ENCODE results near the gene PMEPA1.

Gene PMEPA1

GRCh38 chr20:57709823-57710799, at the start of gene PMEPA1:
Gene PMEPA1 (minus strand): TSS chr20:57710015. CDS start chr20:57709582, 433 bp downstream.
- DNase-seq (ENCODE audit: low read depth) = peak; percentile 93

GRCh38 chr20:57757767-57758166, 48.0 kb upstream of the PMEPA1 start:
- no peak for DNase-seq (ENCODE audit: low read depth)

- DNase-seq (ENCODE audit: low read depth) = no peak
These were observed 47.1 kb upstream of the PMEPA1 start for GRCh38 chr20:57756921-57757320.

GRCh38 chr20:57756213-57756612, 46.4 kb upstream of the PMEPA1 start:
- DNase-seq (ENCODE audit: low read depth) = no peak

GRCh38 chr20:57755609-57756008, 45.8 kb upstream of the PMEPA1 start:
- no peak for DNase-seq (ENCODE audit: low read depth)

- DNase-seq (ENCODE audit: low read depth) = no peak
These were observed 44.4 kb upstream of the PMEPA1 start for GRCh38 chr20:57754190-57754589.

- DNase-seq (ENCODE audit: low read depth) = no peak
These were observed 43.7 kb upstream of the PMEPA1 start for GRCh38 chr20:57753332-57754164.

- no peak for DNase-seq (ENCODE audit: low read depth)
These were observed 41.6 kb upstream of the PMEPA1 start for GRCh38 chr20:57751411-57751810.

- DNase-seq (ENCODE audit: low read depth) = no peak
These were observed 40.1 kb upstream of the PMEPA1 start for GRCh38 chr20:57749869-57750268.

GRCh38 chr20:57749131-57749690, 39.4 kb upstream of the PMEPA1 start:
- DNase-seq (ENCODE audit: low read depth) = no peak

GRCh38 chr20:57748601-57749130, 38.9 kb upstream of the PMEPA1 start:
- DNase-seq (ENCODE audit: low read depth) = peak; percentile 29

- no peak for DNase-seq (ENCODE audit: low read depth)
These were observed 38.2 kb upstream of the PMEPA1 start for GRCh38 chr20:57747861-57748481.

- DNase-seq (ENCODE audit: low read depth) = no peak
These were observed 37.1 kb upstream of the PMEPA1 start for GRCh38 chr20:57746832-57747404.

- DNase-seq (ENCODE audit: low read depth) = no peak
These were observed 36.4 kb upstream of the PMEPA1 start for GRCh38 chr20:57746201-57746600.

GRCh38 chr20:57744206-57744605, 34.4 kb upstream of the PMEPA1 start:
- no peak for DNase-seq (ENCODE audit: low read depth)

- DNase-seq (ENCODE audit: low read depth) = no peak
These were observed 33.8 kb upstream of the PMEPA1 start for GRCh38 chr20:57743450-57744095.

- DNase-seq (ENCODE audit: low read depth) = no peak
These were observed 32.8 kb upstream of the PMEPA1 start for GRCh38 chr20:57742507-57743181.

- no peak for DNase-seq (ENCODE audit: low read depth)
These were observed 28.7 kb upstream of the PMEPA1 start for GRCh38 chr20:57738484-57738883.

GRCh38 chr20:57738053-57738452, 28.2 kb upstream of the PMEPA1 start:
- no peak for DNase-seq (ENCODE audit: low read depth)

- no peak for DNase-seq (ENCODE audit: low read depth)
These were observed 27.5 kb upstream of the PMEPA1 start for GRCh38 chr20:57737349-57737748.

Measured in stimulated activated CD8-positive, alpha-beta memory T cell treated with anti-CD3 and anti-CD28 coated beads, Interleukin-12 subunit alpha, Interleukin-12 subunit beta, amount 100 ng/mL, for 4 hours (primary cell).